Astrocyte (in vitro differentiated cells and primary cell): ENCODE results near the gene OR2T5.
"Not testable (repeated sequence)": the region's sequence is repeated elsewhere in the genome, so short reads cannot be mapped to it uniquely, and the experiment has no call there.

Source experiments
- CTCF ChIP-seq: IDR thresholded peaks from 2 replicates; pipeline ENCODE4 v1.5.1; 2011; ENCODE audit warnings: low read depth, mild to moderate bottlenecking, inconsistent platforms, low read length, moderate library complexity; ENCODE audit not compliant: insufficient read depth
- EZH2 ChIP-seq: IDR thresholded peaks from 2 replicates; pipeline ENCODE4 v1.6.1; 2012; ENCODE audit warnings: mild to moderate bottlenecking, low read length, inconsistent platforms; ENCODE audit not compliant: insufficient read depth

- not testable (repeated sequence) for TF ChIP-seq CTCF, EZH2
These were observed 16.3 kb upstream of the OR2T5 start for GRCh38 chr1:248472111-248472510.
